Nephron progenitor cell (in vitro differentiated cells): ENCODE data around the gene AIRE.
"Not testable (repeated sequence)": the region's sequence is repeated elsewhere in the genome, so short reads cannot be mapped to it uniquely, and the experiment has no call there.

ENCODE experiments used
- DNase-seq: peaks from one replicate; pipeline ENCODE4 v3.0.0; 2021
- H3K27ac Mint-ChIP-seq: 2 replicates; pipeline ENCODE4 v1.8.0; 2021; ENCODE audit warnings: mild to moderate bottlenecking, moderate library complexity, mixed read lengths
- H3K27me3 Mint-ChIP-seq: 2 replicates; pipeline ENCODE4 v1.8.0; 2021; ENCODE audit warnings: mild to moderate bottlenecking, low read depth, mixed read lengths; ENCODE audit not compliant: poor library complexity
- H3K36me3 Mint-ChIP-seq: 2 replicates; pipeline ENCODE4 v1.8.0; 2021; ENCODE audit warnings: low read depth, mixed read lengths
- H3K4me1 Mint-ChIP-seq: 2 replicates; pipeline ENCODE4 v1.8.0; 2021; ENCODE audit warnings: mixed read lengths
- H3K4me3 Mint-ChIP-seq: 2 replicates; pipeline ENCODE4 v1.8.0; 2021; ENCODE audit warnings: mild to moderate bottlenecking, moderate library complexity, mixed read lengths
- H3K9me3 Mint-ChIP-seq: 2 replicates; pipeline ENCODE4 v1.8.0; 2021; ENCODE audit warnings: mild to moderate bottlenecking, moderate library complexity, mixed read lengths
- CTCF ChIP-seq: fragments of 200-600 bp; sonication (generic); IDR thresholded peaks from 2 replicates; pipeline ENCODE4 v1.5.0; 2021; ENCODE audit warnings: antibody characterized with exemption

Gene AIRE

GRCh38 chr21:44338971-44339910, 53.6 kb downstream of the AIRE start, which contains the start of gene CFAP410:
CFAP410 (minus strand) TSS chr21:44339390; CDS start chr21:44339194, 196 bp downstream.
- DNase-seq: peak; percentile 96
- no peak for TF ChIP-seq CTCF
- H3K36me3 Mint-ChIP-seq: no peaks in the 10 kb centered on the region
- peaks cover 2% of the 10 kb centered on the region for H3K27me3 Mint-ChIP-seq
- H3K27ac Mint-ChIP-seq: peak within 1 kb of the TSS; percentile 83
- peaks cover 49% of the 10 kb centered on the region for H3K4me1 Mint-ChIP-seq
- H3K9me3 Mint-ChIP-seq: peaks cover 2% of the 10 kb centered on the region
- H3K4me3 Mint-ChIP-seq: peak within 1 kb of the TSS; percentile 94

DNA sequence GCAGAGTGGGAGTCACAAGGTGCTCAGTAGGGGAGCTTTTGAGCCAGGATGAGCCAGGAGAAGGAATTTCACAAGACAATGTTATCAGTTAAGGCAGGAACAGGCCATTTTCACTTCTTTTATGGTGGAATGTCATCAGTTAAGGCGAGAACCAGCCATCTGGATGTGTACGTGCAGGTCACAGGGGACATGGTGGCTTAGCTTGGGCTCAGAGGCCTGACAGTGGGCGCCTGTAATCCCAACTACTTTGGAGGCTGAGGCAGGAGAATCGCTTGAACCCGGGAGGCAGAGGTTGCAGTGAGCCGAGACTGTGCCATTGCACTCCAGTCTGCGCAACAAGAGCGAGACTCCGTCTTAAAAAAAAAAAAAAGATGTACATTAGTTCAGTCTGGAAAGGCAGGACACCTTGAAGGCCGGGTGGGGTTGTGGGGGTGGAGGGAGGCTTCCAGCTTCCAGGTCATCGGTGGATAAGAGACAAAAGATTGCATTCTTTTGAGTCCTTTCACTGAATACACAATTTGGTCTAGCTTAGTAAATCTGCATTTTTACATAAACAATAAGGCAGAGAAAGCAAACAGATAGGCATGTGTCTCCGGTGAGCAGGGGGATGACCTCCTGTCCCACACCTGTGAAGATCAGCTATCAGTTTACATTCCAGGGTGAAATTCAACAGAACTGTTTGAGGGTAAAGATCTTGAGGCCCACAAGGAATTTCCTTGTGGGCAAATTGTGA, 56.2 kb downstream of the AIRE start:
- H3K9me3 Mint-ChIP-seq, DNase-seq, H3K27ac Mint-ChIP-seq, H3K27me3 Mint-ChIP-seq, H3K4me3 Mint-ChIP-seq, H3K36me3 Mint-ChIP-seq: not testable (repeated sequence)
- H3K4me1 Mint-ChIP-seq: peaks cover 60% of the 10 kb centered on the region

- not testable (repeated sequence) for H3K27me3 Mint-ChIP-seq, H3K4me3 Mint-ChIP-seq, DNase-seq, H3K9me3 Mint-ChIP-seq, H3K36me3 Mint-ChIP-seq
- peaks cover 54% of the 10 kb centered on the region for H3K4me1 Mint-ChIP-seq
- H3K27ac Mint-ChIP-seq: peak overlapping the region; percentile 66
These were observed 57.3 kb downstream of the AIRE start for GRCh38 chr21:44342981-44343380.

DNA sequence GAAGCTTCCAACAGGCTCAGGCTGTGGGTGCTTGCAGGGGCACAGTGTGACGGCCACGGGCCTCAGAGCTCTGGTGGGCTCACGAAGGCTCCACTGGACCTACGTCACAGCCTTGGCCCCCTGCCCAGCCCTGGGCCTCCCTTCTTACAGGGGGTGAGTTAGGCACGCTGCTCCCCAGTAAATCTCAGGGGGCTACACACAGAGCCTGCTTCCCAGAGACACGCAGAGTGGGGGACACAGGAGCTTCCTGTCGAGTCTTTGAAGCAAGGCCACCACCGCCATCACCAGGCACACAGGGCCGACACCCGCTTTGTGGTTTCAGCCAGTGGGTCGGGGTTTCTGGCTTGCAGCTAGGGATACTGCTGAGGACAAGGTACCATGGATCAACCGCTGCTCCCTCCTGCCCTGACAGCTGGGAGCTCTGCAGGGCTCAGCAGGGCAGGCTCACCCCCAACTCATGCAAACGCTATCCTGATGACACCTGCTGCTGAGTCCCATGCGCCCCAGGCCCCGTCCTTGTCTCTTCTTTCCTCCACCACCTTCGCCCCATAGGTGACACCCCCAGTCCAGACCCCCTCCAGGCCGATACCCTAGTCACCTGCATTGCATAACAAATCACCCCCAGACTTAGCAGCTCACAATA, 59.0 kb downstream of the AIRE start:
- Mint-ChIP-seq H3K9me3 (peaks cover 2% of the 10 kb centered on the region), H3K4me3 (no peak overlapping the region), H3K36me3 (no peaks in the 10 kb centered on the region), H3K4me1 (peaks cover 45% of the 10 kb centered on the region), H3K27me3 (peaks cover 6% of the 10 kb centered on the region), H3K27ac (no peak overlapping the region)
- DNase-seq: no peak
- TF ChIP-seq CTCF: no peak

GRCh38 chr21:44345495-44345894, 59.8 kb downstream of the AIRE start:
- Mint-ChIP-seq H3K27ac (no peak overlapping the region), H3K4me3 (no peak overlapping the region), H3K9me3 (peaks cover 2% of the 10 kb centered on the region), H3K4me1 (peaks cover 37% of the 10 kb centered on the region), H3K36me3 (no peaks in the 10 kb centered on the region), H3K27me3 (peaks cover 6% of the 10 kb centered on the region)
- no peak for TF ChIP-seq CTCF
- DNase-seq: no peak

GRCh38 chr21:44347911-44348451, 62.3 kb downstream of the AIRE start:
- DNase-seq: no peak
- no peak for TF ChIP-seq CTCF
- H3K27ac Mint-ChIP-seq: no peak overlapping the region
- peaks cover 8% of the 10 kb centered on the region for H3K27me3 Mint-ChIP-seq
- H3K4me1 Mint-ChIP-seq: peaks cover 31% of the 10 kb centered on the region
- no peak overlapping the region for H3K4me3 Mint-ChIP-seq
- H3K36me3 Mint-ChIP-seq: no peaks in the 10 kb centered on the region
- peaks cover 2% of the 10 kb centered on the region for H3K9me3 Mint-ChIP-seq
